ENCODE results near the gene LHFPL2. TPM values are rescaled to one million over a fixed set of nuclear protein-coding genes. Genes with fewer than 3 reads are reported as not detected.

The LHFPL2 gene
- total RNA-seq, 2 donors from 2014 or later = 15.5 to 18.7 TPM

DNA sequence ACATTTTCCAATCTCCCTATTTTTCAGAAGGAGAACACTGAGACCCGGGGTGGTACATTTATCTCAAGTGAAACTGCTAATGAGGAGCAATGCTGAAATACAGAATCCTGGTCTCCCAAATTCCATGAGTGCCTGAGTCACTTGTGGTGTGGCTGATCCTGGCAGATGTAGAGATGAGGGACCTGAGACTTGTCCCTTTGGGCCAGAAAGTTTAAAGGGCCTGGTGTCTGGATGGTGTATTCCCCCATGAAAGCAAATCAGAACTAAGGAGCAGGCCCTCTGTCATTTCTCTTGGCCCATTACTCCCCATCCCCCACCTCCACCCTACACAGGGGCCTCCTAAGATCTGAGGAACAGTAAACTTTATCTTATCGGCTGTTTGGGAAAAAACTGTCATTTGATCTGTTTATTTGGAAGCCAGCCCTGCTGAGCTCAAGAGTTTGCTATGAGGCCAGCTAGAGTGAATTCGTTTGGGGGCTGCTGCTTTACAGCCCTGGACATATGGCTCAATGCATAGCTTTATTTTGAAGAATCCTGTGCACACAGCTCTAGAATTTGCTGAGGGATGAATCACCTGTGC is 140.3 kb downstream of the LHFPL2 start:
- Histone ChIP-seq H3K27ac (no peak overlapping the region), H3K9me3 (no peaks in the 10 kb centered on the region), H3K27me3 (no peaks in the 10 kb centered on the region), H3K4me3 (no peak overlapping the region), H3K4me1 (peaks cover 54% of the 10 kb centered on the region), H3K36me3 (replicated peaks in 1 of 2; ENCODE audit: insufficient read depth in 1 of 2, low read depth in 2 of 2) (no peaks in the 10 kb centered on the region)
- DNase-seq (no peak), ATAC-seq (no peak)
- WGBS, 2 donors = 25 to 28% methylated on average over 3 of the region's 3 CpGs
- no peak for TF ChIP-seq POLR2A (IDR thresholded peaks at IDR 0.05)
- TF ChIP-seq, protein P1, sequence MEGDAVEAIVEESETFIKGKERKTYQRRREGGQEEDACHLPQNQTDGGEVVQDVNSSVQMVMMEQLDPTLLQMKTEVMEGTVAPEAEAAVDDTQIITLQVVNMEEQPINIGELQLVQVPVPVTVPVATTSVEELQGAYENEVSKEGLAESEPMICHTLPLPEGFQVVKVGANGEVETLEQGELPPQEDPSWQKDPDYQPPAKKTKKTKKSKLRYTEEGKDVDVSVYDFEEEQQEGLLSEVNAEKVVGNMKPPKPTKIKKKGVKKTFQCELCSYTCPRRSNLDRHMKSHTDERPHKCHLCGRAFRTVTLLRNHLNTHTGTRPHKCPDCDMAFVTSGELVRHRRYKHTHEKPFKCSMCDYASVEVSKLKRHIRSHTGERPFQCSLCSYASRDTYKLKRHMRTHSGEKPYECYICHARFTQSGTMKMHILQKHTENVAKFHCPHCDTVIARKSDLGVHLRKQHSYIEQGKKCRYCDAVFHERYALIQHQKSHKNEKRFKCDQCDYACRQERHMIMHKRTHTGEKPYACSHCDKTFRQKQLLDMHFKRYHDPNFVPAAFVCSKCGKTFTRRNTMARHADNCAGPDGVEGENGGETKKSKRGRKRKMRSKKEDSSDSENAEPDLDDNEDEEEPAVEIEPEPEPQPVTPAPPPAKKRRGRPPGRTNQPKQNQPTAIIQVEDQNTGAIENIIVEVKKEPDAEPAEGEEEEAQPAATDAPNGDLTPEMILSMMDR (IDR thresholded peaks at IDR 0.05) = no peak
- intact Hi-C loops (cut with DNase I) = no loop called here

DNA sequence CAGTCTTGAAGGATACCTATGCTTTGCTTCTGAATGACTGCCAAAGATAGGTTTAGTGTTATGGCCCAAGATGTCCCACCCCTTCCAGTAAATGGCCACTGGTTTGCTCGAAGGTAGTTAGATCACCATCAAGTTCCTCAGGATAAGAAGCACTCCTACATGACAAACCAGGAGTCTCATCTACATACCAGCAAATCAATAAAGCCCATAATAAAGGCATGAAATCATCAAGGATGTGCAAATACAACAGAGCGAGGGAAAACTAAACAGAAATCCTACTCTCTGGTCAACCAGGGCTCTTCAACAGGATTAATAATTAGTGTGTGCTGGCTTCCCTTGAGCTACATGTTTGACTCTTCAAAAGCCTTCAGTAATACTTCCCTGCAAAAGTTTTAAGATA is 141.0 kb downstream of the LHFPL2 start:
- intact Hi-C loops (cut with DNase I) = no loop called here
- WGBS, 2 donors = 72 to 77% methylated on average over 2 of the region's 2 CpGs
- peaks cover 54% of the 10 kb centered on the region for H3K4me1 ChIP-seq
- H3K36me3 ChIP-seq (replicated peaks in 1 of 2; ENCODE audit: insufficient read depth in 1 of 2, low read depth in 2 of 2) = no peaks in the 10 kb centered on the region
- H3K9me3 ChIP-seq = no peaks in the 10 kb centered on the region
- DNase-seq = no peak
- H3K27ac ChIP-seq = no peak overlapping the region
- H3K4me3 ChIP-seq = no peak overlapping the region
- no peak for TF ChIP-seq POLR2A (IDR thresholded peaks at IDR 0.05)
- TF ChIP-seq, protein P1 (IDR thresholded peaks at IDR 0.05) = no peak
- no peaks in the 10 kb centered on the region for H3K27me3 ChIP-seq
- ATAC-seq = no peak

- Histone ChIP-seq H3K4me1 (peaks cover 54% of the 10 kb centered on the region), H3K36me3 (replicated peaks in 1 of 2; ENCODE audit: insufficient read depth in 1 of 2, low read depth in 2 of 2) (no peaks in the 10 kb centered on the region), H3K27me3 (no peaks in the 10 kb centered on the region), H3K27ac (no peak overlapping the region), H3K4me3 (no peak overlapping the region), H3K9me3 (no peaks in the 10 kb centered on the region)
- no peak for TF ChIP-seq POLR2A (IDR thresholded peaks at IDR 0.05)
- TF ChIP-seq, protein P1 (IDR thresholded peaks at IDR 0.05) = no peak
- 72 to 75% methylated on average over 2 of the region's 2 CpGs for WGBS, 2 donors
- no peak for DNase-seq
- intact Hi-C loops (cut with DNase I) = no loop called here
- no peak for ATAC-seq
Measured at GRCh38 chr5:78506261-78507024, 142.1 kb downstream of the LHFPL2 start.

- H3K27me3 ChIP-seq = no peaks in the 10 kb centered on the region
- H3K4me1 ChIP-seq = peaks cover 54% of the 10 kb centered on the region
- H3K4me3 ChIP-seq = no peak overlapping the region
- H3K9me3 ChIP-seq = no peaks in the 10 kb centered on the region
- intact Hi-C loops (cut with DNase I) = no loop called here
- WGBS, 2 donors = 77 to 78% methylated on average over 2 of the region's 2 CpGs
- H3K27ac ChIP-seq = peak overlapping the region in 2 of 4 donors; percentile 54 to 72
- TF ChIP-seq, protein P1 (IDR thresholded peaks at IDR 0.05) = no peak
- TF ChIP-seq POLR2A (IDR thresholded peaks at IDR 0.05) = no peak
- H3K36me3 ChIP-seq (replicated peaks in 1 of 2; ENCODE audit: insufficient read depth in 1 of 2, low read depth in 2 of 2) = no peaks in the 10 kb centered on the region
- DNase-seq (no peak), ATAC-seq (no peak)
Measured at GRCh38 chr5:78505860-78506259, 142.7 kb downstream of the LHFPL2 start.

Data from body of pancreas (tissue), 4 donors.